Fibroblast of skin of right biceps (primary cell): ENCODE results near the gene MSI2.

Source experiments
- DNase-seq: peaks from one replicate; pipeline ENCODE4 v3.0.0-alpha.2; 2013

MSI2 gene

GRCh38 chr17:57444682-57445450 is 188.5 kb downstream of the MSI2 start:
- DNase-seq: no peak

DNA sequence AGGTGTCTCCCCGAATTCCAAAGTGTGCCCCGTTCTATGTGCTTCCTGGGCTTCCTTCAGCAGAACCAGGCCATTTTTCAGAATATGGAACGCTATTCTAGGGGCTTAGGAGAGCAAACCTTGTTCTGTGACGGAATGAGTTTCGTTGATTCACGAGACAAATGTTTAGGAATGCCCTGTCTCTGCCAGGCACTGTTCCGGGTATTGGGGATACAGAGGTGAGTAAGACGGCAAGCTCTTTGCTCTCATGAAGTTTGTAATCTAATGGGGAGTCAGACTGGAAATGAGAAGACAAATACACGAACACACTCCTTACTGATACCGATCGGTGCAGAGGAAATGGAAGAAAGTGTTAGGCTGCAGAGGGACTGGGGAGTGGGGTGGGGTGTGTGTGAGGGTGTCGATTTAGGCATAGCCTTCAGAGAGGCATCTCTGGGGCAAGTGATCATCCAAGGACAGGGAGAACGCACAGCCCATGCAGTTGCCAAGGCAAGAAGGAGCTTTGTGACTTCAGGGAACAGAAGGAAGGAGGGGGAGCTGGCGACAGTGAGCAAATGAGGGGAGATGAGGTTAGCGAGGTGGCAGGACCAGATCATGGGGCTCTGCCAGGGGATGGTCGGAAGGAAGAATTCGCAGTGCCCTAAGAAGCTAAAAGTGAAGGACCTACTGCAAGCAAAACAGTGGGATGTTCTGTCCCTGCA is 189.6 kb downstream of the MSI2 start:
- DNase-seq: no peak

DNA sequence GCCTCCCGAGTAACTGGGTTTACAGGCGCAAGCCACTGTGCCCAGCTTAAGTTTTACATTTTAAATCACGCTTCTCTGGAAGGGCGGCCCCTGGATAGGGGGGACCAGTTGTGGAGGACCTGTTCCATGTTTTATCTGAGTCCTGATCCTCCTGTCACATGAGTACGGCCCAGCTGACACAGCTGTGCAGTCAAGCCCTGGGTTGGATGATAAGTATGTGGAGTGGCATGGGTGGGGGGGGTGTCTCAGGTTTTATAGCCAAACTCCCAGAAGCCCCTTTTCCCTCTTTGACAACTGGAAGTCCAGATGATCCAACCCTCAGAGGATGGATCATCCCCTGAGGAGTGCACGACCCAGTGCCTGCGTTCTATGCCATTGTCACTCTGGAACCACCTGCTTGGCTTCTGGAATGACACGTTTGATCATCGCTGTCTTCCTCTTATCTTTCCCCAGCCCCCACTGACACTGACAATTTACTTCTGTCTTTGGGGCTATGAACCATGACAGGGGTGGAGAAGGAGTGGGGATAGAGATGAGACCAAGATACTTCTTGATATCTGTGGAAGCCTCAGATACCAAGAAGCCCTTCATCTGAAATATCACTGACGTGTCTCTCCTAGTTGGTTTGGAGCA is 191.2 kb downstream of the MSI2 start:
- DNase-seq: no peak

GRCh38 chr17:57447990-57448758 is 191.9 kb downstream of the MSI2 start:
- no peak for DNase-seq

- DNase-seq: no peak
These were observed 192.5 kb downstream of the MSI2 start for GRCh38 chr17:57448759-57449283.

GRCh38 chr17:57451191-57451590 is 194.9 kb downstream of the MSI2 start:
- no peak for DNase-seq

DNA sequence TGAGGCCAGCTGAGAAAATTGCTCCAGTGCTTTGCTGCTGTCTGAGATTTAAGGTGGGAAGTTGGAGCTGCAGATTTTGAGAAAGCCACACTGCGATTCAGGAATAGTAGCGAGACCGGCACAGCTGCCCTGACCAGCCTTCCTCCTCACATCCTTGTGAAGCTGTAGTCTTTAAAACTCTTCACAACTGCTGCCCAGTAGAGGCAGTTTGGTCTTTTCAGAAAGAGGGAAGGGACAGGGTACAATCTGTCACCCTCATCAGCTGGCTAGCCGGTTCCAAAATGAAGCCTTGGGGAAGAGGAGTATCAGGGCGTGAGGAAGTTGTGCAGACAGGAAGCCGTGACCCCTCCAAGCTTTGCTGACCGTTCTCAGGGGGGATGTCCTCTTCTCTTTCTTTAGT is 195.3 kb downstream of the MSI2 start:
- no peak for DNase-seq

GRCh38 chr17:57453841-57454425 is 197.6 kb downstream of the MSI2 start:
- no peak for DNase-seq

DNA sequence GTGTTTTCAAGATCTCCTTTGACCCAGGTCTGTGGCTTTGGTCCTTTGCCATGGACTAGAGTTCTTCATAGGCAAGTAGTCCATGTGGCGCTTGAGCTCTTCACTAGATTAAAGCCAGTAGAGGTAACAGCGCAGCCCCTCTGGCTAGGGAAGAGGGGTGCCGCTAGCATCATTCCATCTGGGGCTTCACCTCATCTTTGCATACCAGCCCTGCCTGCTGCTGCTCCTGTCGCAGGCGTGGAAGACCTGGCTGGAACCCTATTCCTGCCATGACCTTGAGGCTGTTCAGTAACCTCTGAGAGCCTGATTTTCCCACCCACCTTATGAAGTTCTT is 198.4 kb downstream of the MSI2 start:
- DNase-seq: no peak

DNA sequence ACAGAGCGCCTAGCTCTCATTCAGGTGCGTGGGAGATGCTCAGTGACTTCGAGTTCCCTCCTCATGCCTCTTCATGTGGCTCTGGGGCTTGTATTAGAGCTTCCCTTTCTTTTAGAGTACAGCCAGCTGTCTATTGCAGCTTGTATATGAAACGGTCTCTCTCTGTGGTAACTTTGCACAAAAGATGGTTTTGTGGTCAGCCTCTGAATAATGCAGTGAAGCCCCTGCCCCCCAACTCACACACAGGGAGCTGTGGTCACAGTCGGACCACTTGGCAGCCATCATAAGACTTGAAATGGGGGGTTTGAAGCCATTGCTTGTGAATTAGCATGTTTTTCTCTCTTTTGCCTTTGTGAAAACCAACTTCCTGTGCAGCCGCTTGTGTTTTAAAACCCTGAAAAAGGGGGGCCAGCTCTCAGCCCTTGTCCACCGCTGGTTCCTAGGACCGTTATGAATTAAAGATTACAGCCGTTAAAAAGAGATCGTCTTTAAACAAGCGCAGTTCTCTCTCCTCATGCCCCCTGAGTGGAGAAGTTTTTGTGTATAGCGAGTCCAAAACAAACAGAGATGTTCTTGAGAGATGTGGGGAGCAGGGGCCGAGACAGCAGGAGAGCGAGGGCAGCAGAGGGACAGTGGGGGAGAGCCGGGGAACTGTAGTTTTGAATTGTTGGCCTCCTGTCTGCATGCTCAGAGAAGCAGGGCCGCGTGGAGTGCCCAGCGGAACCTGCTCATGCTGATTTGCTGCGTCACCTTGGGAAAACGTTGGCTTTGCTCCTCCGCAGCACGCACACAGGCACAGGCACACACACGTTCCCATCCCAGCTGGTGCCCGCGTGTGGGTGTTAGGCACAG is 199.0 kb downstream of the MSI2 start:
- DNase-seq: peak; percentile 76

- DNase-seq: no peak
These were observed 200.3 kb downstream of the MSI2 start for GRCh38 chr17:57456622-57457021.

- DNase-seq: no peak
These were observed 200.9 kb downstream of the MSI2 start for GRCh38 chr17:57457188-57457587.

DNA sequence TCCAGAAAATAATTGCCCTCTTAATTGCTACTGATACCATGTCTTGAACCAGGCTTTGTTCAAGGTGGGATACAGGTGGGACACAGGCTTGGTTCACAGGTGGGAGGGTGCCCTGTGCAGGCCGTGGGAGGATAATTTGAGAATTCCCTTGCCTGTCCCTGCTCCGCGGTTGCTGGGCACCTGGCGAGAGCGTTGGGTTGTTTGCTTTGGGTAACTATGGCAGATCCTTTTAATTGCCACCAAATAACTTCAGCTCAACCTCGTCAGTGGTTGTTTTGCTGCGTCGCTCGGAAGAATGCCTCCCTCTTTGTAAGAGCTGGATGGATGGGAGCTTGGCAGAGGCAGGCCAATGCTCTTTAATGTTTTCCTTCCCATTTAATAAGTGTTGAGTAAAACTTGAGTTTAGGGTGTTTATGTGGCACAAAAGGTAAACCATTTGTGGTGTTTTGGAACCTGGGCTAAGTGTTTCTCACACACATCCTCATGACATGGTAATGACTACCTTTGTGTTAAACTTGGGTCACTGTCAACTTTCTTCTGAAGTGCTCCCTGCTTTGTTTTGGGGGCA is 202.5 kb downstream of the MSI2 start:
- no peak for DNase-seq

DNA sequence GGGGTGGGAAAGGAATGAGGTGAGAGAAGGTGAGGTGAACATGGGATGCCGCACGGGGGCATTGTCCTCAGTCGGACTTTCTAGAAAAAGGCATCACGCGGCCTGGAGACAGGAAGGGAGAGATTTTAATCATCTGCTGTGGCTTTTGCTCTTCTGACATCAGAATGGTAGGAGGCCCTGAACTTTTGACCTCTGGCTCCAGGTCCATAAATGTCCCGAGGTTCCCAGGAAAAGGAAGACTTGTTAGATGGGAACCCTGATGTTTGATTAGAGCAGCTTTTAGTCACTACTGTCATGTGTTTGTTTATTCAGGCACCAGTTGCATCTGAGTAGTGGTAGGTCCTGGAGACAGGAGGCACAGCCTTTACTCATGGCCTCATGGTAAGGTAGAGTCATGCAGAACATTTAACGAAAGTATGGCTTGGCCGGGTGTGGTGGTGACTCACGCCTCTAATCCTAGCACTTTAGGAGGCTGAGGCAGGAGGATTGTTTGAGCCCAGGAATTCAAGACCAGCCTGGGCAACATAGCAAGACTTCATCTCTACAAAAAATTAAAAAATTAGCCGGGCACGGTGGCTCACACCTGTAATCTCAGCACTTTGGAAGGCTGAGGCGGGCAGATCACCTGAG is 203.1 kb downstream of the MSI2 start:
- peak; percentile 52 for DNase-seq

GRCh38 chr17:57461082-57461481 is 204.8 kb downstream of the MSI2 start:
- DNase-seq: no peak

- DNase-seq: no peak
These were observed 205.8 kb downstream of the MSI2 start for GRCh38 chr17:57462007-57462579.

DNA sequence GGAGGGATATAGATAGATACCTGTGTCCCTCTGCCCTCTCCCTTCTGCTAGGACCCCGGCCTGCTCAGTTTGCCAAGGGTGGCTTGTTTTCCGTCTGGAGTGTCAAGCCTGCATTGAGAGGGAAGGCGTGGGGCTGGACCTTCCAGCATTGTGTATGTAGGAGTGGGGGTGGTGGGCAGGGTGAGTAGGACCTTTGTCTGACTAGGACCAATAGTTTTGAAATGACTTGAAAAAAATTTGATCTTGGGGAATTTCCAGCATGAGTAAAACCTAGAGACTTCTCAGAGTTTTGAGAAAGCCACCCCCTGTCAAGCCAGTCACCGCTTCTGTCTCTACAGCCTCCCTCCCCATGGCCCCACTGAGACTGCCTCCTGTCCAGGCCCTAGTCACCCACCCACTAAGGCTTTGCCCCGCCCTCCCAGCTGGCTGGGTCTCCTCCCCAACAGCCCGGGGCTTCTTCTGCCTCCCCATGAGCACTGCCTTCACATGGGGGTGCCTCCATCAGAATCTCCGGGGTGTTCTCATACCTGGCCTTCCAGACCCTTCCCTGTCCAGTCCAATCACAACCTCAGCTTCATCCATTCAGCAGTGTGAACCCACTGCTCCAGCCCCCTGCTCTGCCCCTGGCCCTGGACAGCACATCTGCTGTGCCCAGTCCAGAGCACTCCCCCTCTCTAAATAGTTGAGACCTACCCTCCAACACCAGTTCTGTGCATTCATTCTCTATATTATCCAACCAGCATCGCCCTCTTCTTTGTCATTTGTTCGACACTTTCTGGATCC is 207.0 kb downstream of the MSI2 start:
- peak; percentile 89 for DNase-seq

- DNase-seq: no peak
These were observed 208.0 kb downstream of the MSI2 start for GRCh38 chr17:57464191-57464864.

DNA sequence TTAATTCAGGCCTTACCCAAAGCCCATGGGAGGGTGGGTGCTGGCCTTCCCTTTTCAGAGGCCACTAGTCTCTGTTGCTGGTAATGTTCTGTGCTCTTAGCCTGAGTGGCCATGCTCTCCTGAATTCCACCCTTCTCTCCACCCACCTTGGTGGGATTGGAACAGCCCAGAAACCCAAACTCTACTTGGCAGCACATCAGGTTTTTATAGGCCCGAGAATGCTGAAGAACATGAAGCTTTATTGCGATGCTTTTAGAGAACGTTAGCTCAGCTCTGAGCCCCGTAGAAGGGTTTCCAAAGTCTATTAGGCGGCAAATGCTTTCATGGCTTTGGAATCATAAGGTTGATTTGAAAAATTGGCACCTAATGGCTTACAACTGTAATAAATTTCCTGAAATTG is 209.3 kb downstream of the MSI2 start:
- DNase-seq: no peak
